HG03432 (cell line): Measurements from ENCODE around the gene EPS8L2.
"Not testable (repeated sequence)": the region's sequence is repeated elsewhere in the genome, so short reads cannot be mapped to it uniquely, and the experiment has no call there.

Experiments used
- ATAC-seq: cut with Tn5 transposase; IDR thresholded peaks from one replicate; pipeline ENCODE4 v1.9.1; 2021; ENCODE audit warnings: mild to moderate bottlenecking, moderate library complexity; ENCODE audit not compliant: unreplicated experiment

The EPS8L2 gene

GRCh38 chr11:724049-724777 is 18.2 kb downstream of the EPS8L2 start:
- ATAC-seq, result no peak

GRCh38 chr11:724778-725386 is 18.9 kb downstream of the EPS8L2 start:
- ATAC-seq, result no peak

GRCh38 chr11:725624-726202 is 19.7 kb downstream of the EPS8L2 start:
- peak; percentile 8 for ATAC-seq

- peak; percentile 31 for ATAC-seq
Observed at GRCh38 chr11:726278-727220, 20.5 kb downstream of the EPS8L2 start.

GRCh38 chr11:727281-727701 is 21.3 kb downstream of the EPS8L2 start:
- no peak for ATAC-seq

- ATAC-seq, result peak; percentile 62
Observed at GRCh38 chr11:727859-728748, 22.1 kb downstream of the EPS8L2 start.

GRCh38 chr11:728901-729491 is 23.0 kb downstream of the EPS8L2 start:
- no peak for ATAC-seq

GRCh38 chr11:729492-730074 is 23.6 kb downstream of the EPS8L2 start:
- no peak for ATAC-seq

- ATAC-seq, result no peak
Observed at GRCh38 chr11:733072-733471, 27.0 kb downstream of the EPS8L2 start.

- not testable (repeated sequence) for ATAC-seq
Observed at GRCh38 chr11:734541-734940, 28.5 kb downstream of the EPS8L2 start.

- no peak for ATAC-seq
Observed at GRCh38 chr11:737366-737765, 31.3 kb downstream of the EPS8L2 start.

GRCh38 chr11:737899-738298 is 31.9 kb downstream of the EPS8L2 start:
- ATAC-seq, result not testable (repeated sequence)

- ATAC-seq, result no peak
Observed at GRCh38 chr11:742156-742546, 36.1 kb downstream of the EPS8L2 start.

GRCh38 chr11:742571-743201 is 36.7 kb downstream of the EPS8L2 start:
- ATAC-seq, result no peak

GRCh38 chr11:745428-745827 is 39.4 kb downstream of the EPS8L2 start:
- ATAC-seq, result no peak

- peak; percentile 26 for ATAC-seq
Observed at GRCh38 chr11:746289-747157, 40.5 kb downstream of the EPS8L2 start.

GRCh38 chr11:747158-748006 is 41.4 kb downstream of the EPS8L2 start, which contains the start of gene TALDO1:
Gene TALDO1, plus strand, starts transcription at chr11:747464. Its CDS starts 18 bp downstream, at chr11:747482.
- peak; percentile 93 for ATAC-seq
